Measurements from ENCODE around the gene SLC4A11. TPM values are rescaled to one million over a fixed set of nuclear protein-coding genes. Genes with fewer than 3 reads are reported as not detected.

Gene SLC4A11
- polyA plus RNA-seq, 2 of the 4 experiments (the other 2 are of a cell fraction) = 2.0 to 10.7 TPM

DNA sequence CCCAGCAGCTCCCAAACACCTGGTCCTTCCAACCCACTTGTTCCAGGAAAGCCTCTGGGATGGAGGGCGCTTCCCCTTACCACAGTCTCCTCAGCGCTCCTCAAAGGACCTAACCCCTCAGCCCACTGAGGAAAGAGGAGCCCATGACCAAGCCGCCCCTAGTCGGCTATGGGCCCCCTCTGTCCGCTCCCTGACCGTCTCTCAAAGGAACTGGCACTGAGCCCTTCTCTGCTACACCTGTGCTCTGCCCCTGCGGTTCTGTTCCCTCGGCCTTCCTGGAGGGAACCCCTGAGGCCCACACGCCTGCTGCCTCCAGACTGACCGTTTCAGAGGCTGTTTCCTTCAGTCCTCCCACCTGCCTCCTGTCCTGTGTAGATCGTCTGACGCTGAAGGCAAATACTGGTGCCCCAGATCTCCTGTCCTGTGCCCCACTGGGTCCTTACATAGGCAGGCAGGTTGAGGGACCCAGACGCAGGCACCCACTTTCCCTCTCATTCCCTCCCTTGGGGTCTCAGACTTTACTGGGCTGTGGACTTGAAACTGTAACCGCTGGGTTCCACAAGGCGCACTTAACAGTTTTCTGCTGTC, 1.9 kb upstream of the SLC4A11 start:
- no peak overlapping the region for H3K4me3 ChIP-seq
- ATAC-seq (no peak), FAIRE-seq (no peak), DNase-seq (ENCODE audit: low read depth in 1 of 2, low spot score in 1 of 2) (no peak)
- 91% methylated on average over 15 of the region's 15 CpGs for WGBS (ENCODE audit: missing lambda C conversion rate)
- H3K27ac ChIP-seq = 0 out of 6 replicates have a peak overlapping the region, but pooled peaks of 1 of the 2 experiments have one; percentile 4
- TF ChIP-seq EHMT2 (IDR thresholded peaks at IDR 0.05; ENCODE audit: low read depth) (no peak), CHD4 (IDR thresholded peaks at IDR 0.05; ENCODE audit: borderline replicate concordance) (no peak), TP53 (CRISPR knock-in tag; IDR thresholded peaks at IDR 0.05) (no peak), ESRRA (IDR thresholded peaks at IDR 0.05; ENCODE audit: borderline replicate concordance, low read length) (no peak), GATA3 (IDR thresholded peaks at IDR 0.05; ENCODE audit: borderline replicate concordance) (no peak), MYC (IDR thresholded peaks at IDR 0.05; ENCODE audit: borderline replicate concordance, low read length) (no peak), PHF8 (IDR thresholded peaks at IDR 0.05; ENCODE audit: borderline replicate concordance, low read depth) (no peak), E2F6 (IDR thresholded peaks at IDR 0.05; ENCODE audit: borderline replicate concordance, low read depth) (no peak), RFX5 (IDR thresholded peaks at IDR 0.05) (no peak), EP300 (IDR thresholded peaks at IDR 0.05) (no peak)
- H3K4me2 ChIP-seq = no peak overlapping the region; the same call in 2 of the 3 replicates
- H3K4me1 ChIP-seq = peaks cover 41% of the 10 kb centered on the region
- POLR2A ChIA-PET = no interaction called here
- no peaks in the 10 kb centered on the region for H3K9me3 ChIP-seq
- CTCF ChIA-PET = interaction anchor here (1.0 to 2.8 kb wide), 4 partner anchors 10 to 209 kb away, joined by 3 to 13 read pairs (median 3); partner anchors contain the start of gene ITPA

DNA sequence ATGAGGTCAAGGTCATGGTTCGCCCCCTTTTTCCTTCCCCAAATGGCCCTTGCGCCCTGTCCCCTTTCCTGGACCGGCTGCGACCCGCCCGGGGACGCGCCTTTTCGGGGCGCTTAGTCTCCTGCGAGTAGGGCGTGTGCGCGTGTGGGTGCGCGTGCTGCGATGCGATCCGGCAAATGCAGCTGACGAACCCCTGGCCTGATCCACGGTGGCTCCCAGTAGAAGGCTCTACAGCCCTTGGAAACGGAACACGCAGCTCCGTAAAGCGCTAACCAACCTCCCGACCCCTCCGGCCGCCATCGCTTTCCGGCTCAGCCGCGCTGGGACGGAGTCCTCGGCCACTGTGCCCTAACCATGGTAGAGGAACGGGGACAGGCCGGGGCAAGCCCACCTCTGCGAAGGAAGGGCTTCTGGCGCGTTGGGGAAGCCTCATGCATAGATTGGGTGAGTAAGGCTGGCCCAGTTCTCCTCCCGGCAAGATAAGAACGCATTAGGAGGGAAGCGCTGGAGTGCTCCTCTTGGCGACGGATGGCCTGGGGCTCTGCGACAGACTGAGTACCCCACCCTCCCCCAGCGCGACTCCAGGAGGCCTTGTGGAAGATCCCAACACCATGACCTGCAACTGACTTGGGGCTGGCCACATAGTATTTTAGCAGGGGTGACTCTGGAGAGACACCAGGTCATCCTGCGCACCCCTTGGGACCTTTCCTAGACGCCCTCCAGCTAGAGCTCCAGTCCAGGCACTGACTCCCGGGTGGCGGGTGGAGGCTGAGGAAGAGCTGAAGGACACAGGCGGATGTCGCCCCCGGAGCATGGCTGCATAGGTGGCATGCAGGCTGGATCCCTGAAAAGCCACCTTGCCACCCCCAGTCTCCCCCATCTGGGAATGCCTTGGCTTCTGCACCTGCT, 1.1 kb upstream of the SLC4A11 start:
- no peaks in the 10 kb centered on the region for H3K9me3 ChIP-seq
- CTCF ChIA-PET = interaction anchor here (0.9 to 2.8 kb wide), 8 partner anchors 10 to 210 kb away, joined by 3 to 13 read pairs (median 4); no protein-coding TSS in a partner anchor
- no peak for FAIRE-seq
- H3K4me2 ChIP-seq = peak overlapping the region; percentile 90
- no peak for DNase-seq (ENCODE audit: low read depth in 1 of 2, low spot score in 1 of 2)
- H3K4me1 ChIP-seq = peaks cover 43% of the 10 kb centered on the region
- peak overlapping the region; percentile 79 to 92 for H3K27ac ChIP-seq
- no peak for ATAC-seq
- POLR2A ChIA-PET = interaction anchor here (1.0 kb wide), 1 partner anchor 31 kb away, joined by 4 read pairs; the partner anchor contains the start of gene ITPA
- 85% methylated on average over 54 of the region's 54 CpGs for WGBS (ENCODE audit: missing lambda C conversion rate)
- H3K4me3 ChIP-seq = peak overlapping the region; percentile 96
- no peak for TF ChIP-seq POLR2AphosphoS2 (conservative IDR thresholded peaks at IDR 0.05; ENCODE audit: low read length)
- TF ChIP-seq E2F6 (IDR thresholded peaks at IDR 0.05; ENCODE audit: borderline replicate concordance, low read depth) = no peak
- no peak for TF ChIP-seq FOSL2 (IDR thresholded peaks at IDR 0.05)
- no peak for TF ChIP-seq FOSL2 (CRISPR knock-in tag; IDR thresholded peaks at IDR 0.05)
- TF ChIP-seq TFCP2L1 (CRISPR knock-in tag; IDR thresholded peaks at IDR 0.05) = no peak
- TF ChIP-seq KDM5A (IDR thresholded peaks at IDR 0.05) = no peak
- no peak for TF ChIP-seq ZNF302 (CRISPR knock-in tag; IDR thresholded peaks at IDR 0.05)
- TF ChIP-seq CBX2 (IDR thresholded peaks at IDR 0.05; ENCODE audit: borderline replicate concordance, low read depth) = no peak
- TF ChIP-seq GATA3 (IDR thresholded peaks at IDR 0.05; ENCODE audit: borderline replicate concordance) = no peak
- TF ChIP-seq JUN (IDR thresholded peaks at IDR 0.05) = no peak
- TF ChIP-seq EHF (CRISPR knock-in tag; IDR thresholded peaks at IDR 0.05) = no peak
- TF ChIP-seq, protein P1, sequence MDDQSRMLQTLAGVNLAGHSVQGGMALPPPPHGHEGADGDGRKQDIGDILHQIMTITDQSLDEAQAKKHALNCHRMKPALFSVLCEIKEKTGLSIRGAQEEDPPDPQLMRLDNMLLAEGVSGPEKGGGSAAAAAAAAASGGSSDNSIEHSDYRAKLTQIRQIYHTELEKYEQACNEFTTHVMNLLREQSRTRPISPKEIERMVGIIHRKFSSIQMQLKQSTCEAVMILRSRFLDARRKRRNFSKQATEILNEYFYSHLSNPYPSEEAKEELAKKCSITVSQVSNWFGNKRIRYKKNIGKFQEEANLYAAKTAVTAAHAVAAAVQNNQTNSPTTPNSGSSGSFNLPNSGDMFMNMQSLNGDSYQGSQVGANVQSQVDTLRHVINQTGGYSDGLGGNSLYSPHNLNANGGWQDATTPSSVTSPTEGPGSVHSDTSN (IDR thresholded peaks at IDR 0.05) = no peak
- TF ChIP-seq CBX8 (IDR thresholded peaks at IDR 0.05) = no peak
- TF ChIP-seq ZC3H11A (IDR thresholded peaks at IDR 0.05) = no peak
- TF ChIP-seq NFE2L2 (conservative IDR thresholded peaks at IDR 0.05; ENCODE audit: low read length) = no peak
- TF ChIP-seq NPAS2 (CRISPR knock-in tag; IDR thresholded peaks at IDR 0.05; ENCODE audit: borderline replicate concordance) = no peak
- no peak for TF ChIP-seq EP300 (IDR thresholded peaks at IDR 0.05)
- no peak for TF ChIP-seq USF2 (IDR thresholded peaks at IDR 0.05)
- no peak for TF ChIP-seq HOXB5 (CRISPR knock-in tag; IDR thresholded peaks at IDR 0.05)
- TF ChIP-seq ZFP36 (IDR thresholded peaks at IDR 0.05; ENCODE audit: borderline replicate concordance, partially characterized antibody) = no peak
